GM18520 (cell line): ENCODE measurements around the gene KIF2C.

Experiments used
- ATAC-seq: cut with Tn5 transposase; IDR thresholded peaks from one replicate; pipeline ENCODE4 v1.9.1; 2021; ENCODE audit not compliant: unreplicated experiment

The KIF2C gene

GRCh38 chr1:44775078-44775929, 35.7 kb downstream of the KIF2C start, which contains the start of gene RPS8:
Gene RPS8 (plus strand): TSS chr1:44775540. CDS start chr1:44775597, 57 bp downstream.
- ATAC-seq = peak; percentile 78

- ATAC-seq = no peak
These were observed 36.5 kb downstream of the KIF2C start for GRCh38 chr1:44775930-44776729.

GRCh38 chr1:44776730-44777068, 37.1 kb downstream of the KIF2C start:
- no peak for ATAC-seq

GRCh38 chr1:44777547-44777946, 37.9 kb downstream of the KIF2C start:
- ATAC-seq = no peak

- no peak for ATAC-seq
These were observed 38.5 kb downstream of the KIF2C start for GRCh38 chr1:44777969-44778635.

GRCh38 chr1:44778705-44779576, 39.3 kb downstream of the KIF2C start:
- ATAC-seq = no peak

- ATAC-seq = no peak
These were observed 41.0 kb downstream of the KIF2C start for GRCh38 chr1:44780583-44781121.

GRCh38 chr1:44783697-44784093, 44.1 kb downstream of the KIF2C start:
- no peak for ATAC-seq

GRCh38 chr1:44784094-44785028, 44.7 kb downstream of the KIF2C start:
- ATAC-seq = no peak

- no peak for ATAC-seq
These were observed 45.4 kb downstream of the KIF2C start for GRCh38 chr1:44785029-44785380.

- ATAC-seq = no peak
These were observed 46.0 kb downstream of the KIF2C start for GRCh38 chr1:44785501-44786137.

GRCh38 chr1:44786138-44786840, 46.7 kb downstream of the KIF2C start:
- ATAC-seq = no peak

- ATAC-seq = no peak
These were observed 47.3 kb downstream of the KIF2C start for GRCh38 chr1:44786841-44787426.

- no peak for ATAC-seq
These were observed 47.9 kb downstream of the KIF2C start for GRCh38 chr1:44787506-44787905.

- ATAC-seq = no peak
These were observed 48.7 kb downstream of the KIF2C start, which contains the start of gene BEST4 for GRCh38 chr1:44788120-44788860. Gene BEST4 (minus strand): TSS chr1:44788170. CDS start chr1:44787705, 465 bp downstream.

GRCh38 chr1:44790968-44791801, 51.5 kb downstream of the KIF2C start:
- ATAC-seq = no peak
